Stomach (tissue), 9 donors: ENCODE measurements around the gene ADGRL3. TPM values are rescaled to one million over a fixed set of nuclear protein-coding genes. Genes with fewer than 3 reads are reported as not detected.

Experiments
- DNase-seq, 2 donors: peaks; one replicate each; pipeline versions ENCODE4 v3.0.0 to v3.0.0-alpha.2; 2013 to 2019
- H3K27ac ChIP-seq, 5 donors: fragments of 200-600 bp in 4 of 5; sonication (generic) in 4 of 5; one replicate each; pipeline ENCODE4 v1.5.1; 2013 to 2019; ENCODE audit warnings: mild to moderate bottlenecking in 1 of 5, moderate library complexity in 1 of 5
- H3K27me3 ChIP-seq, 3 donors: fragments of 200-600 bp; sonication (generic); one replicate each; pipeline ENCODE4 v1.5.1; 2017 to 2019; ENCODE audit warnings: mixed run types in 1 of 3
- H3K36me3 ChIP-seq, 4 donors: fragments of 200-600 bp; sonication (generic); 1 replicate in 3 of 4; 2 replicates in 1 of 4; pipeline ENCODE4 v1.5.1; 2016 to 2019
- H3K4me1 ChIP-seq, 4 donors: fragments of 200-600 bp; sonication (generic); one replicate each; pipeline ENCODE4 v1.5.1; 2016 to 2019
- H3K4me3 ChIP-seq, 4 donors: fragments of 200-600 bp; sonication (generic) in 3 of 4; one replicate each; pipeline ENCODE4 v1.5.1; 2016 to 2019; ENCODE audit warnings: mild to moderate bottlenecking in 1 of 4
- H3K9me3 ChIP-seq, 4 donors: fragments of 200-600 bp; sonication (generic); one replicate each; pipeline ENCODE4 v1.5.1; 2016 to 2019
- CTCF ChIP-seq, 7 experiments: fragments of 450-650 bp in 4 of 7; fragments of 200-600 bp in 3 of 7; sonication (generic) in 3 of 7; IDR thresholded peaks; one replicate each; pipeline ENCODE4 v1.5.1; 2016 to 2019; ENCODE audit warnings: antibody characterized with exemption in 7 of 7, control low read depth in 2 of 7, mild to moderate bottlenecking in 1 of 7
- EP300 ChIP-seq: sonication (generic); formaldehyde crosslinking; IDR thresholded peaks from one replicate; pipeline ENCODE4 v1.6.1; 2017; ENCODE audit warnings: antibody characterized with exemption
- POLR2A ChIP-seq, 4 donors: fragments of 450-650 bp; IDR thresholded peaks; one replicate each; pipeline ENCODE4 v1.6.1; 2016; ENCODE audit warnings: antibody characterized with exemption in 4 of 4, control low read depth in 2 of 4, mild to moderate bottlenecking in 1 of 4, moderate library complexity in 1 of 4
- POLR2AphosphoS5 ChIP-seq, 3 donors: sonication (generic); formaldehyde crosslinking; IDR thresholded peaks; one replicate each; pipeline ENCODE4 v1.6.1; 2016; ENCODE audit warnings: antibody characterized with exemption in 3 of 3
- WGBS, 5 donors: extraction: QIAGEN DNeasy Blood & Tissue Kit in 3 of 5; methylation state at CpG; one replicate each; pipeline versions ENCODE4 v1.1.5 to v1.1.7; 2013 to 2018; 5-methylcytosine and 5-hydroxymethylcytosine counted together
- intact Hi-C: fragments of 100-400 bp; cut with DNase I; formaldehyde crosslinking; loops from one replicate; pipeline ENCODE4 v1.15.1; 2023; ENCODE audit warnings: low total_unique reads
- polyA plus RNA-seq, 3 donors: library from polyadenylated mRNA; stranded (reverse); fragments of 200-250 nt; gene quantifications; one replicate each; pipeline ENCODE4 v1.2.3, GENCODE V29; 2013
- total RNA-seq, 5 donors: library from RNA; depleted of rRNA; stranded (reverse); fragments of >200 nt; gene quantifications; one replicate each; pipeline versions ENCODE4 v1.1.0 to v1.2.3, GENCODE V29; 2014 to 2016
- donor health status: healthy with polysubstance abuse.
- donor health status: Bipolar disorder and iron deficiency.
- donor health status: healthy.

The ADGRL3 gene
- total and polyA plus RNA-seq, 8 donors, result 0.48 to 109 (median 3.9) TPM

DNA sequence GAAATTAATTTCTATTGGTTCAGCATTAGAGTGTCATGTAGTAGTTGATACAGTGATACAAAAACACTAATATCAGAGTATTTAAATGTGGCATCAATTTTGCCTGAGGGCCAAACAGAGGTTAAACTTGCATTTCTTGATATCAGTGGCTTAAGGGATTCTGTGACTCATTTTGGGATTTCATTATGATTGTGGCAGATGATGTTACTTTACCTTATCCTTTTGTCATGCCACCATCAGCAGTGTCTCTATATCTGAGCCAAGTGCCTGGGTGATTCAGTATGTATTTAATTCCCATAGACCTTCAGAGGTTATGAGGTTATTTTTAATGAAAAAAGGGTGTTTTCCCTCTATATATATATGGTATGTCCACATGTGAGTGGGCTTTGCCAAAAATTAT, 582.9 kb downstream of the ADGRL3 start:
- Histone ChIP-seq H3K27ac (no peak overlapping the region), H3K9me3 (no peaks in the 10 kb centered on the region), H3K36me3 (no peaks in the 10 kb centered on the region), H3K27me3 (no peaks in the 10 kb centered on the region), H3K4me1 (peaks cover 0 to 8% (median 2%) of the 10 kb centered on the region in 4 donors), H3K4me3 (no peak overlapping the region)
- no peak for DNase-seq
- intact Hi-C loops, result no loop called here
- TF ChIP-seq EP300 (no peak), POLR2AphosphoS5 (IDR thresholded peaks at IDR 0.05) (no peak), POLR2A (IDR thresholded peaks at IDR 0.05) (no peak), CTCF (IDR thresholded peaks at IDR 0.05) (no peak)

GRCh38 chr4:61785761-61786160, 585.6 kb downstream of the ADGRL3 start:
- no peaks in the 10 kb centered on the region for H3K36me3 ChIP-seq
- intact Hi-C loops, result no loop called here
- no peak for DNase-seq
- H3K27ac ChIP-seq, result no peak overlapping the region
- H3K27me3 ChIP-seq, result no peaks in the 10 kb centered on the region
- H3K9me3 ChIP-seq, result no peaks in the 10 kb centered on the region
- TF ChIP-seq CTCF (IDR thresholded peaks at IDR 0.05) (no peak), POLR2A (IDR thresholded peaks at IDR 0.05) (no peak), EP300 (no peak), POLR2AphosphoS5 (IDR thresholded peaks at IDR 0.05) (no peak)
- peaks cover 0 to 8% (median 2%) of the 10 kb centered on the region in 4 donors for H3K4me1 ChIP-seq
- H3K4me3 ChIP-seq, result no peak overlapping the region
- WGBS, 5 donors, result 38 to 54% (median 45%) methylated on average over 1 of the region's 1 CpG

DNA sequence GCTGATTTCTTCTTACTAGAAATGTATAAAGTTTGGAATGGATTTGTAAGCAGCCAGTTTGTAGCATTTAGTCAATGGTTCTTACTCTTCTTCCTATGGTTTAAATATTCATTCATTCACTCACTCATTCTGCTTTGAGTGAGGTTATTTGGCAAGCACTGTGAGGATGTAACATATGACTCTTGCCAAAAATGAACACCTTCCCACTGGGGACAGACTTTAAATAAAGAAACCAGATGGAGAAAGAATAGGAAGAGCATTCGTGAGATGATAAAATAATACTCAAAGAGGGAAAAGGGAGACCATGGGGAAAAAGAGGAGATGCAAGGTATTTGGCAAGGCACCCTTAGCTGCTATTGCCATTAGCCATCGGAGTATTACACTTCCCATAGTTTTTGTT, 586.1 kb downstream of the ADGRL3 start:
- TF ChIP-seq EP300 (no peak), POLR2A (IDR thresholded peaks at IDR 0.05) (no peak), CTCF (IDR thresholded peaks at IDR 0.05) (no peak), POLR2AphosphoS5 (IDR thresholded peaks at IDR 0.05) (no peak)
- whole genome bisulfite sequencing, 5 donors, result 66 to 83% (median 78%) methylated on average over 2 of the region's 2 CpGs
- intact Hi-C loops, result no loop called here

GRCh38 chr4:61795998-61796397, 595.9 kb downstream of the ADGRL3 start:
- Histone ChIP-seq H3K4me1 (no peaks in the 10 kb centered on the region), H3K4me3 (no peak overlapping the region), H3K27ac (no peak overlapping the region), H3K27me3 (no peaks in the 10 kb centered on the region), H3K36me3 (no peaks in the 10 kb centered on the region), H3K9me3 (peaks cover 0 to 8% (median 0%) of the 10 kb centered on the region in 4 donors)
- intact Hi-C loops, result no loop called here
- TF ChIP-seq CTCF (IDR thresholded peaks at IDR 0.05), result no peak
- no peak for TF ChIP-seq POLR2A (IDR thresholded peaks at IDR 0.05)
- no peak for DNase-seq
- 77 to 90% (median 85%) methylated on average over 6 of the region's 6 CpGs for WGBS, 5 donors

More for the DNA sequence above, 586.1 kb downstream of the ADGRL3 start:
- H3K27ac ChIP-seq, result no peak overlapping the region
- H3K4me1 ChIP-seq, result peaks cover 0 to 8% (median 2%) of the 10 kb centered on the region in 4 donors
- H3K4me3 ChIP-seq, result no peak overlapping the region
- H3K36me3 ChIP-seq, result no peaks in the 10 kb centered on the region
- DNase-seq, result no peak
- peaks cover 0 to 3% (median 0%) of the 10 kb centered on the region in 4 donors for H3K9me3 ChIP-seq
- H3K27me3 ChIP-seq, result no peaks in the 10 kb centered on the region
